ENCODE results near the gene BAD.

The BAD gene

DNA sequence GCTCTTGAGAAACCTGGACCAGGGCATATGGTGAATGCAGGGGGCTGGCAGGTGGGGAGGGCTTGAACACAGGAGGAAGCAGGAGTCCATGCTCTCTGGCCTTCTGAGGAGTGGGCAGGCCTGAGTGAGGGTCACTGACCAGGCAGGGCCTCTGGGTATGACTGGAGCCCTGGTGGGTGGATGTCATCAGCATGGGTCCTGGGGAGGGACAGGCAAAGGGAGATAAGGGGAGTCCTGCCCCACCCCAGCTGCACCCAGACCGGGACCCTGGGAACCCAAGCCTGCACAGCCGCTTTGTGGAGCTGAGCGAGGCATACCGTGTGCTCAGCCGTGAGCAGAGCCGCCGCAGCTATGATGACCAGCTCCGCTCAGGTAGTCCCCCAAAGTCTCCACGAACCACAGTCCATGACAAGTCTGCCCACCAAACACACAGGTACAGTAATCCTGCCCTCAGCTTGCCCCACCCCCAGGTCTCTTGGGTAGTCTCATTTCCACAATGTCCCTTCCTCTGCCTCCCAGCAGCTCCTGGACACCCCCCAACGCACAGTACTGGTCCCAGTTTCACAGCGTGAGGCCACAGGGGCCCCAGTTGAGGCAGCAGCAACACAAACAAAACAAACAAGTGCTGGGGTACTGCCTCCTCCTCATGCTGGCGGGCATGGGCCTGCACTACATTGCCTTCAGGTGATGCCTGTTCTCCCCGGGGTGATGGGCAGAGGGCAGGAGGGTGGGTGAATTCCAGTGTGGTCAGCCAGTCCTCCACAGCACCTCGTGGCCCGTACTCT, 52.1 kb downstream of the BAD start:
- peaks cover 41% of the 10 kb centered on the region for H3K4me1 Mint-ChIP-seq (ENCODE audit: low read depth)
- H3K9me3 Mint-ChIP-seq (ENCODE audit: low read depth), result no peaks in the 10 kb centered on the region
- H3K27ac Mint-ChIP-seq, result peak overlapping the region; percentile 54
- no peaks in the 10 kb centered on the region for H3K27me3 Mint-ChIP-seq
- no peaks in the 10 kb centered on the region for H3K36me3 Mint-ChIP-seq
- peak overlapping the region; percentile 80 for H3K4me3 Mint-ChIP-seq

- Mint-ChIP-seq H3K36me3 (no peaks in the 10 kb centered on the region), H3K27me3 (no peaks in the 10 kb centered on the region), H3K27ac (no peak overlapping the region), H3K4me3 (peak overlapping the region; percentile 80), H3K9me3 (ENCODE audit: low read depth) (no peaks in the 10 kb centered on the region), H3K4me1 (ENCODE audit: low read depth) (peaks cover 44% of the 10 kb centered on the region)
Measured at GRCh38 chr11:64231546-64231945, 52.9 kb downstream of the BAD start.

- Mint-ChIP-seq H3K4me1 (ENCODE audit: low read depth) (peaks cover 44% of the 10 kb centered on the region), H3K9me3 (ENCODE audit: low read depth) (no peaks in the 10 kb centered on the region), H3K4me3 (peak overlapping the region; percentile 80), H3K36me3 (no peaks in the 10 kb centered on the region), H3K27me3 (no peaks in the 10 kb centered on the region), H3K27ac (peak overlapping the region; percentile 84)
Measured at GRCh38 chr11:64230985-64231365, 53.5 kb downstream of the BAD start.

DNA sequence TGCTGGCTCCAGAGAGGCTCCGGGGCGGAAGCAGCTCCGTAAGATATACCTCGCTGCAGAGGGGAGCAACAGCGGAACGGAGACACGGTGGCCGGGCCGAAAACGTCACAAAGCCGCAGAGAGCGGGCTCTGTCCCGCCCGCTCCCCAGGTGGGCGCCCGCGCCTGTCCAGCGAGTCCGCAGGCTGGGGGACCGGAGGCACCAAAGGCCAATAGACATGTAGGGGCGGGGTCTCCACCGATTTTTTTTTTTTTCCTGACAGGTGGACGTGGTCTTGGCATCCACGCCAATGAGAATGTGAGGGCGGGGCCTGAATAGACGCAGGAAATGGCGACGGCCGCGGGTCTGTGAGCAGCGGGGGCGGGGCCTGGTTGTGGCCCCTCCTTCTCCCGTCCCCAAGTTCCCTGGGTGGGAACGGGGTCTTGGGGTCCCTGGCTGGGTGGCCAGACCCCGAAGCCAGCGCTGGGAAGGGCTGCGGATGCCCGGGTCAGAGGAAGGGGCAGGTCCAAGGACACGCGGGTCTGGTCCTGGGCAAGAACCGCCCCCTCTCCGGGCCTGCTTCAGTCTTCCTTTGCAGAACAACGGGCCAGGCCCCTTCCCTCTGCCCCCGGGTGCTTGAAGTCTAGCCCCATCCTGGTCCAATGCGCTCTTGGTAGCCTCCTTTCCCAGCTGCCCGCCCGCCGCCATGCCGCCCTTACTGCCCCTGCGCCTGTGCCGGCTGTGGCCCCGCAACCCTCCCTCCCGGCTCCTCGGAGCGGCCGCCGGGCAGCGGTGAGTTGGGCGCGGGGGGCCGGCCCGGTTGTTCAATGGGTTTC, 54.1 kb downstream of the BAD start, which contains the start of gene DNAJC4:
Gene DNAJC4, plus strand, starts transcription at position 378 of the 814 bp plus-strand sequence. Its CDS starts 307 bp downstream, at position 685.
- peaks cover 42% of the 10 kb centered on the region for H3K4me1 Mint-ChIP-seq (ENCODE audit: low read depth)
- no peaks in the 10 kb centered on the region for H3K9me3 Mint-ChIP-seq (ENCODE audit: low read depth)
- H3K4me3 Mint-ChIP-seq, result peak within 1 kb of the TSS; percentile 80
- no peaks in the 10 kb centered on the region for H3K36me3 Mint-ChIP-seq
- no peaks in the 10 kb centered on the region for H3K27me3 Mint-ChIP-seq
- H3K27ac Mint-ChIP-seq, result peak within 1 kb of the TSS; percentile 84

DNA sequence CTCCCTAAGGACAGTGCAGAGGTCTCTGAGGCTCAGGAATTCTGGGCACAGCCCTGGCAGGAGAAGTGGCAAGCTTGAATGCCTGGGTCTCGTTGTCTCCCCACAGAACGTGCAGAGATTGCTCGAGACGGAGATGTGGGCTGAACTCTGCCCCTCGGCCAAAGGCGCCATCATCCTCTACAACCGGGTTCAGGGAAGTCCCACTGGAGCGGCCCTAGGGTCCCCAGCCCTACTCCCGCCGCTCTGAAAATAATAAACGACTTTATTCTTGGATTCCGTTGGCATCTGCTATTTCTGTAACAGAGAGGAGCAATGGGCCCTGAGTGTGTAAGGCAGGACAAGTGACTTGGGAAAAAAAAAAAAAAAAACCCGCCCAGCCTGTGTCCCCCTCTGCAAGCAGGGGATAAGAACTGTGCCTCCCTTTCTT, 54.7 kb downstream of the BAD start:
- H3K27me3 Mint-ChIP-seq, result no peaks in the 10 kb centered on the region
- H3K27ac Mint-ChIP-seq, result peak overlapping the region; percentile 75
- no peaks in the 10 kb centered on the region for H3K36me3 Mint-ChIP-seq

GRCh38 chr11:64229090-64229743, 55.2 kb downstream of the BAD start:
- Mint-ChIP-seq H3K4me1 (ENCODE audit: low read depth) (peaks cover 42% of the 10 kb centered on the region), H3K36me3 (no peaks in the 10 kb centered on the region), H3K27ac (peak overlapping the region; percentile 46), H3K27me3 (no peaks in the 10 kb centered on the region), H3K4me3 (peak overlapping the region; percentile 88), H3K9me3 (ENCODE audit: low read depth) (no peaks in the 10 kb centered on the region)

More for the DNA sequence above, 54.7 kb downstream of the BAD start:
- H3K4me1 Mint-ChIP-seq (ENCODE audit: low read depth), result peaks cover 42% of the 10 kb centered on the region
- H3K9me3 Mint-ChIP-seq (ENCODE audit: low read depth), result no peaks in the 10 kb centered on the region
- peak overlapping the region; percentile 80 for H3K4me3 Mint-ChIP-seq

- Mint-ChIP-seq H3K4me3 (peak overlapping the region; percentile 88), H3K4me1 (ENCODE audit: low read depth) (peaks cover 32% of the 10 kb centered on the region), H3K36me3 (no peaks in the 10 kb centered on the region), H3K9me3 (ENCODE audit: low read depth) (no peaks in the 10 kb centered on the region), H3K27ac (peak overlapping the region; percentile 69), H3K27me3 (no peaks in the 10 kb centered on the region)
Measured at GRCh38 chr11:64227405-64227956, 57.0 kb downstream of the BAD start.

DNA sequence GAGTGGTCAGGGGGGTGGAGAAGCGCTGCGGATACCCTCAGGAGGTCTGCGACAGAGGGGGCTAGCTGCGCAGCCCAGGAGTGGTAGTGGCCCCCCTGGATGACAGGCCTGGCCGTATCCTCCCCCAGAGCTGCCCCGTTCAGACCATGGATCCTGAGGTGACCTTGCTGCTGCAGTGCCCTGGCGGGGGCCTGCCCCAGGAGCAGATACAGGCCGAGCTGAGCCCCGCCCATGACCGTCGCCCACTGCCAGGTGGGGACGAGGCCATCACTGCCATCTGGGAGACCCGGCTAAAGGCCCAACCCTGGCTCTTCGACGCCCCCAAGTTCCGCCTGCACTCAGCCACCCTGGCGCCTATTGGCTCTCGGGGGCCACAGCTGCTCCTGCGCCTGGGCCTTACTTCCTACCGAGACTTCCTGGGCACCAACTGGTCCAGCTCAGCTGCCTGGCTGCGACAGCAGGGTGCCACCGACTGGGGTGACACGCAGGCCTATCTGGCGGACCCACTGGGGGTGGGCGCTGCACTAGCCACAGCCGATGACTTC, 57.9 kb downstream of the BAD start:
- H3K27me3 Mint-ChIP-seq, result no peaks in the 10 kb centered on the region
- no peaks in the 10 kb centered on the region for H3K9me3 Mint-ChIP-seq (ENCODE audit: low read depth)
- peak overlapping the region; percentile 69 for H3K27ac Mint-ChIP-seq
- H3K4me3 Mint-ChIP-seq, result peak overlapping the region; percentile 88
- no peaks in the 10 kb centered on the region for H3K36me3 Mint-ChIP-seq
- peaks cover 24% of the 10 kb centered on the region for H3K4me1 Mint-ChIP-seq (ENCODE audit: low read depth)

DNA sequence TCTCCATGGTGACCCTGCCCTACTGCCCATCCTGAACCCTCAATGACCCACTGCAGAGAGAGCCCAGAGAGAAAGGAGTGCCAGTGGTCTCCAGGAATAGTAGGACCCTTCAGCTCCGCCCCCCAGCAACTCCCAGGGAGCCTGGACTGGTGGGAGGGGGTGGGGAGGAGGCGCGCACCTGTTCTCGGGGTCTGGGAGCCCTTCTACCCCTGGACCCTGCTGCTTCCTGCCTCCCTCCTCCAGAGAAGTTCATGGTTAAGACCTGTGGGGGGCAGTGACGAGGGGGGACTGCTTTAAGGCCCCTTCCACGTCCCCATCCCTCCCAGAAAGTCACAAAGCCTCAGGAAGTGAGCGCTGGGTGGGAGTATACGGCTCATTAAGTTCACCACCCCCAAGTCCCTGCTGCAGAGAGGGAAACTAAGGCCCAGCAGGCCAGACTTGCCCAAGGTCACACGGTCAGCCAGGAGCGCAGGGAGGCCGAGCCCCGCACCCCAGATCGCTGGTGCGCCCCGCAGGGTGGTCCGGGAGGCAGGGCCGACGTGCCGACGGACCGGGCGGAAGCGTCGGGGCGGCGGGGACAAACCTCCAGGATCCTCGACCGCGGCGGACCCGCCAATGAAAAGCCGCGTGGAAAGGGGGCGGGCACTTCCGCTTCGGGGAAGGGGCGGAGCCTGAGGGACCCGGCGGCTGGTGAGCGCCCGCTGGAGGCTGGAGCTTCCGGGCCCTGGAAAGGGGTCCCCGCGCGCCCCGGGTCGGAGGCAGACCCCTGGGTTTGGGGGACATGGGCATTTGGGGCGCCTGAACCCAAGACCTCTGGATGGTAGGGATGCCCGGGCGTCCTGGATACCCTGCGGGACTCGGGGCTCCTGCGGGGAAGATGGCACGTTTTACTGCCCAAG, 58.6 kb downstream of the BAD start, which contains the start of the genes NUDT22 and TRPT1:
Gene NUDT22, plus strand, starts transcription at position 667 of the 899 bp plus-strand sequence. CDS start 379 bp downstream, outside the sequence.
Gene TRPT1, minus strand, starts transcription at position 579 of the 899 bp plus-strand sequence. Its CDS starts 326 bp downstream, at position 253.
- H3K27ac Mint-ChIP-seq, result peak within 1 kb of the TSS; percentile 86
- H3K4me1 Mint-ChIP-seq (ENCODE audit: low read depth), result peaks cover 21% of the 10 kb centered on the region
- H3K27me3 Mint-ChIP-seq, result no peaks in the 10 kb centered on the region
- no peaks in the 10 kb centered on the region for H3K9me3 Mint-ChIP-seq (ENCODE audit: low read depth)
- peak within 1 kb of the TSS; percentile 88 for H3K4me3 Mint-ChIP-seq
- H3K36me3 Mint-ChIP-seq, result no peaks in the 10 kb centered on the region

DNA sequence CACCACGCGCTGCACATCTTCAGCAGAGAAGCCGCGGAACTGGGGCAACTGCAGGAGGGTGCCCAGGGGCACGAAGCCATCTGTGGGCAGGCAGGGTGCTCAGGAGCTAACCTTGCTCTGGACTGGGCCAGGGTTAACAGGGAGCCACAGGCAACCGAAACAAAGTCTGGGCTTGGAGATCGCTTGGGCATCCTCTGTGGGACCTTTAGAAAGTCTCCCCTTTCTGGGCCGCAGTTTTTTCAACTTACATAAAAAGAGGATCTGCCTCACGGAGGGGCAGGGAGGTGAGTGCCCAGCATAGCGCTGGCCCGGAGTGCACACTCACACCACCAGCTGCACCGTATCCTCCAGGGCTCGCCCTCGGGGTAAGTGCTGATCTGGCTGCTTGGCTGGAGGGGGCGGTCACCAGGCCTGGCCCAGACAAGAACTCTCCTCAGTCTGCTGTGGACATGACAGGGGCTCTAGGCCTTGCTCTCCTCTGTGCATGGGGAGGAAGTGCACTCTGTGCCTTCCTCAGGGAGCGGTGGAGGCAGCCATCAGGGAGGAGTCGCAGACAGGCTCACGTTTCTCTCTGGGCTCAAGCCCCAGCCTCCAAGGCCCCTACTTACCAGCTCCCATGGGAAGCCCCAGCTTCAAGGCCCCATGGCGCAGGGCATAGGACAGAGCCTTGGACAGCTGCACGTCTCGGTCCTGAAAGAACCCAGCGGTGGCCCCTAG, 59.4 kb downstream of the BAD start:
- H3K4me3 Mint-ChIP-seq, result peak overlapping the region; percentile 88
- H3K36me3 Mint-ChIP-seq, result no peaks in the 10 kb centered on the region
- no peaks in the 10 kb centered on the region for H3K9me3 Mint-ChIP-seq (ENCODE audit: low read depth)
- no peaks in the 10 kb centered on the region for H3K27me3 Mint-ChIP-seq
- H3K4me1 Mint-ChIP-seq (ENCODE audit: low read depth), result peaks cover 20% of the 10 kb centered on the region
- H3K27ac Mint-ChIP-seq, result no peak overlapping the region

DNA sequence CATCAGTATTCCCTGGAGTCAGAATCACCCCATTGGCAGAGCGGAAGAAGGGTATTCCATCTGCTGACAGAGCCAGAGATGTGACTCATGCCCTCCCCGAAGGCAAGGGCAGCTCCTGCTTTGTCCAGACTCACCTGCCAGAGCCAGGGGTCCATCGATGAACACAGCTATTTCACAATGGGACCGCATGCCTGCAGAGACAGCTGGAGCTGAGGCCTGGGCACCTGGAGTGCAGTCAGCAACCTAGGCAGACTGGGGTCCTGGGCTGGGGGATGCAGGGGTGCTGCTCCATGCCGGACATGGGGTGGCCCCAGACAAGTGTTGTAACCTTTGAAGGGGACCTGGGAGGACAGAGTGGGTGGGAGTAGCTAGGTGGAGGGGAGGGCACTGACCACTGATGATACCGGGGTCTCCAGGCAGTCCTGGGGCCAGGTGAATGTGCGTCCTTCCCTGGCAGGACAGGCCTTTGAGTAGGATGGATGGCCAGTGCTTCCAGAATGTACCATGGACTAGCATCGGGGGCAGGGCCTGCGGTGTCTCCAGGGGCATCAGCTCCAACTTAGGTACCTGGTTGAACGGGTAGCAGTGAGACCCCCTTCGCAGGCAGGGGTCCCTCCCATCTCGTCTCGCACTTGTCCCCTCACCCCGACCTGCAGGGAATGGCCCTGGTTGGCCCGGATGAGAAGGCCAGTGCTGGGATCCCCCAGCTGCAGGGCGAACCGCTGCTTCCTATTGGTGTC, 60.1 kb downstream of the BAD start:
- peak overlapping the region; percentile 88 for H3K4me3 Mint-ChIP-seq
- no peaks in the 10 kb centered on the region for H3K27me3 Mint-ChIP-seq
- H3K9me3 Mint-ChIP-seq (ENCODE audit: low read depth), result no peaks in the 10 kb centered on the region
- peaks cover 12% of the 10 kb centered on the region for H3K4me1 Mint-ChIP-seq (ENCODE audit: low read depth)
- H3K36me3 Mint-ChIP-seq, result no peaks in the 10 kb centered on the region
- no peak overlapping the region for H3K27ac Mint-ChIP-seq

DNA sequence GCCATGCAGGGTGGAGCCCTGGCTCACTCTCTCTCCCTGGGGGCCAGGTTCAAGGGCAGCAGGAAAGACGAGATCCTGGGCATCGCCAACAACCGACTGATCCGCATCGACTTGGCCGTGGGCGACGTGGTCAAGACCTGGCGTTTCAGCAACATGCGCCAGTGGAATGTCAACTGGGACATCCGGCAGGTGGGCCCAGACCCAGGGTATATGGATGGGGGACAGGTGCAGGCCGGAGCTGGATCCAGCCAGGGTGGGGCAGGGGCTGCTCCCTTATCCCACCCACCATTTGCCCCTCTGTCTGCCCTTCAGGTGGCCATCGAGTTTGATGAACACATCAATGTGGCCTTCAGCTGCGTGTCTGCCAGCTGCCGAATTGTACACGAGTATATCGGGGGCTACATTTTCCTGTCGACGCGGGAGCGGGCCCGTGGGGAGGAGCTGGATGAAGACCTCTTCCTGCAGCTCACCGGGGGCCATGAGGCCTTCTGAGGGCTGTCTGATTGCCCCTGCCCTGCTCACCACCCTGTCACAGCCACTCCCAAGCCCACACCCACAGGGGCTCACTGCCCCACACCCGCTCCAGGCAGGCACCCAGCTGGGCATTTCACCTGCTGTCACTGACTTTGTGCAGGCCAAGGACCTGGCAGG, 61.3 kb downstream of the BAD start:
- no peaks in the 10 kb centered on the region for H3K36me3 Mint-ChIP-seq
- no peaks in the 10 kb centered on the region for H3K27me3 Mint-ChIP-seq
- H3K4me1 Mint-ChIP-seq (ENCODE audit: low read depth), result peaks cover 10% of the 10 kb centered on the region
- H3K27ac Mint-ChIP-seq, result no peak overlapping the region
- no peaks in the 10 kb centered on the region for H3K9me3 Mint-ChIP-seq (ENCODE audit: low read depth)
- no peak overlapping the region for H3K4me3 Mint-ChIP-seq
